Posterior cingulate gyrus (tissue), 11 donors: ENCODE measurements around the gene POLR2C.

Experiments used
- DNase-seq, 10 donors: peaks; one replicate each; pipeline versions ENCODE4 v3.0.0 to v3.0.0-alpha.2; 2020 to 2021; ENCODE audit warnings: mixed read lengths in 3 of 10
- intact Hi-C: fragments of 100-400 bp; cut with DNase I; formaldehyde crosslinking; loops from one replicate; pipeline ENCODE4 v1.15.1; 2023

Gene POLR2C

DNA sequence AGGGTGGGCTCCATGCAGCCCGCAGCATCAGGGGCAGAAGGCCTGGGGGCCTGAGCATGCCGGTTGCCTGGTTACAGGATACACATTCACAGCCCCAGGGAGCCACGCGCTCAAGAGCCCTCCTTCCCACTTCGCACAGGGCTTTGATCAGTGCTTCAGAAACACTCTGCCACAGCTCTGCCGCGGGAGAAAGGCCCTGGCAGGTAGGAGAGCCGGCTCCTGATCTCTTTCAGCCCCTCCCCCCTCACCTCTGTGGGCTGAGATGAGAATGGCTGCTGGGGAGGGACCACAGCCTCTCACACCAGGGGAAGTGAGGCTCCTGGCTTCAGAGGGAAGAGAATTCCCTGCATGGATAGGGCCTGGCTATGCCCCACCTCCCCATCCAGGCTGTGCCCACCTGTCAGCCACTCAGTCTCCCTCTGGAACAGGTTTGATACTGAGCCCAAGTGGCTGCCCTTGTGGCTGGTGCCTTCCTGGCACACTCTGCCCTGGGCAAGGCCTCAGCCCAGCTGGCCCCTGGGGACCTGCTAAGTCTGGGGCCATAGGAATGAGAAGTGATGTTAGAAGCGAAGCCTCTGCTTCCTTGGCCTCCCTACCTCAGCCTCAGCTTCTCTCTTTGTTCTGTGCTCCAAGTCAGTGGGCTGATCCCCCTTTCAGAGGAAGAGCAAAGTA is 15.2 kb downstream of the POLR2C start:
- peak in 1 of 10 donors; percentile 83 for DNase-seq
- intact Hi-C loops = no loop called here

- intact Hi-C loops = no loop called here
- DNase-seq = no peak
Observed at GRCh38 chr16:57478396-57479204, 16.1 kb downstream of the POLR2C start.

GRCh38 chr16:57479205-57479975 is 16.9 kb downstream of the POLR2C start:
- intact Hi-C loops = no loop called here
- DNase-seq = peak in 8 of 10 donors; percentile 42 to 94 (median 61)

GRCh38 chr16:57479976-57480753 is 17.7 kb downstream of the POLR2C start:
- peak in 1 of 10 donors; percentile 81 for DNase-seq
- intact Hi-C loops = no loop called here

- intact Hi-C loops = no loop called here
- DNase-seq = peak in 1 of 10 donors; percentile 74
Observed at GRCh38 chr16:57480754-57481230, 18.3 kb downstream of the POLR2C start.

GRCh38 chr16:57481421-57481820 is 18.9 kb downstream of the POLR2C start:
- intact Hi-C loops = no loop called here
- no peak for DNase-seq

DNA sequence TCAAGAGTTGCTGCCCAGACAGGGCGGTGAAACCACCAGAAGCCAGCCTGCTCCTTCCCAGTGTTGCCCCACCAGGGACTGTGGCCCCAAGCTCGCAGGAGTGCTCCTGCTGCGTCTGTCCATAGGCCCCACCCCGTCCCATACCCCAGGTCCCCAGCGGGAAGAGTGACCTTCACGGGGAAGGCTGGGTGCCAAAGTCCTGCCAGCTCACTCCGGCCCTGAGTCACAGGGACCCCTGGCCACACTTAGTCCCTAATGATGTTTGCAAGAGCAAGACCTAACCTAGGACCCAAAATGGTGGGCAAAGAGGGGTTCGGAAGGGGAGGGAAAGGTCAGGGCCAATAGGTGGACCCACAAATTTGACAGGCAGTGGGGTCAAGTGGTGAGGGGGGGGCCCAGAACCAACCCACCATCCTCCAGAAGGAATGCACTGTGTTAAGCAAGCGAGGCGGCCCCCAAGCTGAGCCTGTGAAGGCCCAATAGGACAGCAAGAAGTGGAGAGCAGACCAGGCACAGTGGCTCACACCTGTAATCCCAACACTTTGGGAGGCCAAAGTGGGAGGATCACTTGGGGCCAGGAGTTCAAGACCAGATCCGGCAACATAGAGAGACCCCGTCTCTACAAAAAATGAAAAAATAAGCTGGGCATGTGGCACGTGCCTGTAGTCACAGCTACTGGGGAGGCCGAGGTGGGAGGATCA is 20.5 kb downstream of the POLR2C start:
- intact Hi-C loops = no loop called here
- DNase-seq = peak in 1 of 10 donors; percentile 49

DNA sequence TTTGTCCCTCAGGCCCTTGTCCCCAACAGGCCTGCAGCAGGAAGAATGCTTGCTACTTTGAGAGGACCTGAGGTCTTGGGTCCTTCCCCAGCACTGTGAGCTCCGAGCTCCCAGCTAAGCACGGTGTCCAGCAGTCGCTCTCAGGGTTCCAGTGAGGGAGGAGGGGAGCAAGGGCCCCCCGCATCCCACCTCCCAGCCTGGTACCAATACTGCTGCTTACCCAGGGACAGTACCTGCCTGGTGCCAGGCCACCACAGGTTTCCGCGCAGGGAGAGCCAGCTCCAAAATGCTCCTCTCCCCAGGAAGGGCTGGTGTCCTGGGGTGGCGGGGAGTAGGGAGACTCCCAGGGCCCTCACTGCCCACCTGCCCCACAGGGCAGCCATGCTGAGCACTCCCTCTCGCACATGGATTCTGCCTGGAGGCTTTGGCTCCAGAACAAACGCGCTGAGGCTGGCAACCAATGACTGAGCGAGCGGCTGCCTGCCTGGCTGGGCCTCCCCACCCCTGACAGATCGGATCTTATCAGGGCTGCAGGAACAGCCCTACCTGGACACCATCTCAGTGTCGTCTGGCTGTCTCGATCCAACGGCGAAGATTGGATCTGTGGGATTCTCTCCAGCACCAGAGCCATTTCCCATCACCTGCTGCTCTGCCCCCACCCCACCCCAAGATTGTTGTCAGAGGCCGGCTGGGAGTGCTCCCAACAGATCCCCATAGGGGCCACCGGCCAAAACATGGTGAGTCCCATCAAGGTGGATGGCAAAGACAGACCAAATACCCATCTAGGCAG is 21.4 kb downstream of the POLR2C start:
- peak in 2 of 10 donors; percentile 27 to 82 for DNase-seq
- intact Hi-C loops = no loop called here

GRCh38 chr16:57484515-57485005 is 22.1 kb downstream of the POLR2C start:
- DNase-seq = peak in 1 of 10 donors; percentile 17
- intact Hi-C loops = no loop called here

DNA sequence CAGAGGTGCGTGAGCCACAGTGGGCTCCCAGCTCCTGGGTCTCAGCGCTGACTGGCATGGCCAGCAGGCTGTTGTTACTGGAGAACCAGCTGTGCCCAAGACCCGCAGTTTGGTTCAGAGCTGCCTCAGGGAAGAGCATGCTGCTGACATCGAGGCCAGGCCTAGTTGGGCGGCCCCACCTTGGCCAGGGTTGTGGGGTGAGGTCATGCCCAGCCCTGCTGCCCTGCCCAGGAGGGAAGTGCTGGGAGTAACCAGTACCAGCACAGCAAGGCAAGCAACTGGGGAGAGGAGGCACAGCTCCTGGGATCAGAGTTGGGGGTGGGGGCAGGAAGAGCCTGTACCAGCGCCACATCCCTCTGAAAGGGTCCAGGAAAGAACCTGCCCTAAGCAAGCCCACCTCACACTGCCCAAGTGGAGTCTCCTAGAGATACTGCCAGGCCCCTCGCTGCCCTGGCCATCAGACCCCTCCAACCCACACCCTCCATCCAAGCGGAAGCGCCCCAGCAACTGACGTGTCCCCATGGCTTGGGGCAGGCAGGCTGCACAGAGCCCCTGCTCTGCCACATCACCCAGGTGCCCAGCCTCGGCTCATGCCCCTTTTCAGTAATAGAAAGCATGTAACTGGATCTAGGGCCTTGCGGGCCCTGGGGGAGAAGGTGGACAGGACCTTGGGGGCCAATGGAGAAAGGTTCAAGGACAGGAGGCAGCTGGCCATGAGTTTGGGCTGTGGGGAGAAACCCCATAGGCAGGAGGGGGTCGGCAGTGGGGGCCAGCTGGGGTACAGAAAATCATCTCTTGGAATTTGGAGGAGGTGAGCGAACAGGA is 22.8 kb downstream of the POLR2C start:
- intact Hi-C loops = no loop called here
- peak in 1 of 10 donors; percentile 83 for DNase-seq

GRCh38 chr16:57485916-57486857 is 23.7 kb downstream of the POLR2C start, which contains the start of gene DOK4:
DOK4 (minus strand) TSS chr16:57486493; CDS start chr16:57479507, 6,986 bp downstream.
- intact Hi-C loops = no loop called here
- peak; percentile 64 to 96 (median 79) for DNase-seq

GRCh38 chr16:57486858-57487834 is 24.7 kb downstream of the POLR2C start:
- intact Hi-C loops = no loop called here
- DNase-seq = peak in 2 of 10 donors; percentile 46 to 73

GRCh38 chr16:57489229-57489628 is 26.8 kb downstream of the POLR2C start:
- peak in 2 of 10 donors; percentile 31 to 38 for DNase-seq
- intact Hi-C loops = no loop called here

DNA sequence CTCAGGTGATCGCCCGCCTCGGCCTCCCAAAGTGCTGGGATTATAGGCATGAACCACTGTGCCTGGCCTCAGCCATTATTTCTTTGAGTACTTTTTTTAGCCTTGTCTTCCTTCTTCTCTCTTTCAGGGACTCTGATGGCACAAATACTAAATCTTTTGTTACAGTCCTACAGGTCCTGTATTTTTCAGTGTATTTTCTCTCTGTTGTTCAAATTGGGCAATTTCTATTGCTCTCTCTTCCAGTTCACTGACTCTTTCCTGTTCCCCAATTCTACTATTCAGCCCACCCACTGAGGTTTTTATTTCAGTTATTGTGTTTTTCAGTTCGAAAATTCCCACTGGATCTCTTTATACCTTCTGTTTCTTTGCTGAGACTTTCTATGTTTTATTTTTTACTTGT is 31.3 kb downstream of the POLR2C start:
- intact Hi-C loops = no loop called here
- no peak for DNase-seq

DNA sequence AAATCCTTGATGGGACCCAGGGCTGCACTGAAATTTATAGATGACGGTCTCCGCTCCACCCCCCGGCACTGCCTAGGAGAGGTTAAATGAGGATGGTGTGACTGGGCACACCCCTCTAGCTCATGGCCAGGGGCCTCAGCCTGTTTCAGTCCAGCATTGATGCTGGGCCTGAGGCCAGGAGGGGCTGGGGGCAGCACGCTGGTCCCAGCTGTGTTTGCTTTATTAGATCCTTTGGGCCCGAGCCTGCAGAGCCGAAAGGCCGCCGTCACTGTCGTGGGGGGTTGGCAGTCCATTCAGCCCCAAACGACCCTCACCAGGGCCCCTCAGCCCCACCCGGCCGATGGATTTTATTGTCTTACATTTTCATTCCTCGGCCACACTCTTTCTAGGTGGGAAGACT is 34.6 kb downstream of the POLR2C start:
- intact Hi-C loops = no loop called here
- DNase-seq = peak in 3 of 10 donors; percentile 8 to 56 (median 44)
